Thyroid gland (tissue), 4 donors: ENCODE results near the gene ASPRV1. TPM values are rescaled to one million over a fixed set of nuclear protein-coding genes. Genes with fewer than 3 reads are reported as not detected.

Source experiments
- DNase-seq, 2 donors: peaks; one replicate each; pipeline ENCODE4 v3.0.0-alpha.2; 2019
- H3K27ac ChIP-seq, 3 donors: fragments of 200-600 bp; sonication (generic); 1 replicate in 2 of 3; 2 replicates in 1 of 3; pipeline ENCODE4 v1.5.1; 2016 to 2019; ENCODE audit warnings: mild to moderate bottlenecking in 1 of 3, moderate library complexity in 1 of 3
- H3K27me3 ChIP-seq: fragments of 200-600 bp; sonication (generic); one replicate; pipeline ENCODE4 v1.5.1; 2019
- H3K36me3 ChIP-seq, 2 donors: fragments of 200-600 bp; sonication (generic); one replicate each; pipeline ENCODE4 v1.5.1; 2016 to 2019
- H3K4me1 ChIP-seq, 2 donors: fragments of 200-600 bp; sonication (generic); one replicate each; pipeline ENCODE4 v1.5.1; 2017 to 2019
- H3K4me3 ChIP-seq, 3 donors: fragments of 200-600 bp; sonication (generic); replicated peaks in 1 of 3; 1 replicate in 2 of 3; 2 replicates in 1 of 3; pipeline ENCODE4 v1.5.1; 2016; ENCODE audit warnings: mild to moderate bottlenecking in 1 of 3
- H3K9me3 ChIP-seq: fragments of 200-600 bp; sonication (generic); one replicate; pipeline ENCODE4 v1.5.1; 2017
- POLR2A ChIP-seq, 2 donors: fragments of 450-650 bp; IDR thresholded peaks; one replicate each; pipeline ENCODE4 v1.6.1; 2017; ENCODE audit warnings: antibody characterized with exemption in 2 of 2, mild to moderate bottlenecking in 2 of 2, moderate library complexity in 1 of 2
- WGBS, 2 donors: methylation state at CpG; one replicate each; pipeline ENCODE4 v1.1.5; 2017; 5-methylcytosine and 5-hydroxymethylcytosine counted together
- intact Hi-C: fragments of 100-400 bp; cut with DNase I; formaldehyde crosslinking; loops from one replicate; pipeline ENCODE4 v1.15.1; 2023
- total RNA-seq, 4 donors: library from RNA; depleted of rRNA; stranded (reverse); fragments of >200 nt; gene quantifications; one replicate each; pipeline ENCODE4 v1.2.3, GENCODE V29; 2016
- TF ChIP-seq, protein P1 (sequence below), 6 experiments: fragments of 200-600 bp in 3 of 6; fragments of 450-650 bp in 3 of 6; sonication (generic) in 3 of 6; IDR thresholded peaks; one replicate each; pipeline ENCODE4 v1.5.1; 2016 to 2019; ENCODE audit warnings: antibody characterized with exemption in 6 of 6, mild to moderate bottlenecking in 2 of 6, inconsistent platforms in 1 of 6, moderate library complexity in 1 of 6

ASPRV1 gene
- total RNA-seq: 1 to 10 TPM in 3 of 4 donors, under 1 TPM in 1; 0.89 to 2.0 (median 1.5) TPM

DNA sequence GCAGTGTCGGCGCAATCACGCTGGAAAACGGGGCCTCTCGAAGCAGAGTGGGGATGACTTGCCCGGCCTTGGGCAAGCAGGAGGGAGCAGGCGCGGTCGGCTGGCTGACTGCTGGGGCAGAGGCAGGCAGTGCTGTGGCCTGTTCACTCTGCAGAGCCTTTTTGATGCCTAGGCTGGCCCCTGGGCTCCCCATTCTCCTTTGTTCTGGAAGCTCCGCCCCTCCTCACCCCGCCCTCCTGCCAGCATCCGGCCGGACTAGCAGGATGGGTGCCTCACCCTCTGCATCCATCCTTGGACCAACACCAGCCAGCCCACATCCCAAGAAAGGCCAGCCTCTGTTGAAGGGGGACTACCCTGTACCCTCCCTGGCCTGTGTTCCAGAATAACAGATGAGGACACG, at the start of gene ASPRV1:
Gene ASPRV1 (minus strand): TSS at position 136 of the 400 bp plus-strand sequence. CDS start 195 bp downstream, outside the sequence.
- no peaks in the 10 kb centered on the region for H3K36me3 ChIP-seq
- no peaks in the 10 kb centered on the region for H3K27me3 ChIP-seq
- H3K27ac ChIP-seq: no peak within 1 kb of the TSS
- H3K4me3 ChIP-seq: no peak within 1 kb of the TSS
- intact Hi-C loops: no loop called here
- WGBS, 2 donors: 94 to 95% methylated on average over 14 of the region's 14 CpGs
- no peaks in the 10 kb centered on the region for H3K9me3 ChIP-seq
- H3K4me1 ChIP-seq: no peaks in the 10 kb centered on the region
- TF ChIP-seq, protein P1, sequence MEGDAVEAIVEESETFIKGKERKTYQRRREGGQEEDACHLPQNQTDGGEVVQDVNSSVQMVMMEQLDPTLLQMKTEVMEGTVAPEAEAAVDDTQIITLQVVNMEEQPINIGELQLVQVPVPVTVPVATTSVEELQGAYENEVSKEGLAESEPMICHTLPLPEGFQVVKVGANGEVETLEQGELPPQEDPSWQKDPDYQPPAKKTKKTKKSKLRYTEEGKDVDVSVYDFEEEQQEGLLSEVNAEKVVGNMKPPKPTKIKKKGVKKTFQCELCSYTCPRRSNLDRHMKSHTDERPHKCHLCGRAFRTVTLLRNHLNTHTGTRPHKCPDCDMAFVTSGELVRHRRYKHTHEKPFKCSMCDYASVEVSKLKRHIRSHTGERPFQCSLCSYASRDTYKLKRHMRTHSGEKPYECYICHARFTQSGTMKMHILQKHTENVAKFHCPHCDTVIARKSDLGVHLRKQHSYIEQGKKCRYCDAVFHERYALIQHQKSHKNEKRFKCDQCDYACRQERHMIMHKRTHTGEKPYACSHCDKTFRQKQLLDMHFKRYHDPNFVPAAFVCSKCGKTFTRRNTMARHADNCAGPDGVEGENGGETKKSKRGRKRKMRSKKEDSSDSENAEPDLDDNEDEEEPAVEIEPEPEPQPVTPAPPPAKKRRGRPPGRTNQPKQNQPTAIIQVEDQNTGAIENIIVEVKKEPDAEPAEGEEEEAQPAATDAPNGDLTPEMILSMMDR (IDR thresholded peaks at IDR 0.05): no peak
- TF ChIP-seq POLR2A (IDR thresholded peaks at IDR 0.05): no peak
- no peak for DNase-seq

DNA sequence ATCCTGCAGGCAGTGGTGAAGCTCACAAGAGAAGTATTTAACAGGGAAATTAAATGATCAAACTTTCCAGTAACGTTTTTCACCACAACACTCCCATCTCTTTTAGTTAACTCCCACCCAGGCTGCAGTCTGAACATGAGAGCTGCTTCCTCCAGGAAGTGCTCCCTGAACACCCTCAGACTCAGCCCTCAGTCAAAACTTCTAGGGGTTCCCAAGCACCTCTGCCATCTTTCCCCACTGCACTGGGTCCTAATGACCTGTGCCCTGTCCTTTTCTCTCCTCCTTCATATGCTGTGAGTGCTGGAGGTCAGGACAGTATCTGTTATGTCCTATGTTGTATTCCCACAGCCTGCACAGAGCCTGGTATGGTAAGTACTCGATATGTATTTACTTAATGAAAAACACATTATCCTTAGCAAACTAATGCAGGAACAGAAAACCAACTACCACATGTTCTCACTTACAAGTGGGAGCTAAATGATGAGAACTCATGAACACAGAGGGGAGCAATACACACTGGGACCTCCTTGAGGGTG, 49.2 kb upstream of the ASPRV1 start:
- Histone ChIP-seq H3K27me3 (no peaks in the 10 kb centered on the region), H3K36me3 (no peaks in the 10 kb centered on the region), H3K27ac (no peak overlapping the region), H3K4me3 (no peak overlapping the region), H3K4me1 (no peaks in the 10 kb centered on the region), H3K9me3 (no peaks in the 10 kb centered on the region)
- intact Hi-C loops: no loop called here
- WGBS, 2 donors: 63 to 65% methylated on average over 2 of the region's 2 CpGs
- TF ChIP-seq, protein P1 (IDR thresholded peaks at IDR 0.05): no peak
- no peak for TF ChIP-seq POLR2A (IDR thresholded peaks at IDR 0.05)
- no peak for DNase-seq

DNA sequence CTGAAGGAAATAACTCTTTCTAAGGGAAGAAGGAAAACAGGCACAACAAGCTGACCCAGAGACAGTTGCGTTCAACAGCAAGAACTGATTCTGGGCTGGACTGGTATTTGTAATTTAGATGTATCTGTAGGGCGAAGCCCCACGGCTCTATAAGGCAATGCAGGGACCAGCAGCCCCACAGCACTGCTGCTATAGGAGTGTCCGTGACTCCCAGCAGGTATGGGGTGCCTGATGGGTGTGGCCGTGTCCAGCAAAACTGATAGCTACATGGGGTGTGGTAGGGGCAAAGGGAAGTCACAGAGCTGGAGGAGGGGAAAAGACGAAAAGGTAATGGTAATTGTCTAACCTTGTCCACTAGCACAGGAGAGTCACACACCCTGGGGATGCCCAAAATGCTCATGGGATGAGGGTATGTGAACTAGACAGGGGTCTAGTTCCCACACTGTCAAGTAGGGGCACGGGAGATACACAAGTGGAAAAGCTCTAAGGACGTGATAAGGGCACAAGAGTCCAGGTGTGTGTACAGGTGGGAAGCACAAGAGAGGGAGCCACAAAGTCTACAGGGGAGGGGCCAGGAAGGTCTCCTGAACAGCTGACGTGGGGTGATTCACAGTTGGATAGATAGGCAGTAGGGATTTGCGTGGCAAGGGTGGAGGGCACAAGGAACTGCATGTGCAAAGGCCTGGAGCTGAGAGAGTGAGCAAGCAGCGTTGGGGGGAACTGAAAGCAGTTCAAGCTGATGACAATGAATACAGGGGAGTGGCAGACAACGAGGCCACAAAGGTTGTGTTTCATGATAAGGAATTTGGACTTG, 48.5 kb upstream of the ASPRV1 start:
- Histone ChIP-seq H3K4me1 (no peaks in the 10 kb centered on the region), H3K27ac (no peak overlapping the region), H3K4me3 (no peak overlapping the region), H3K27me3 (no peaks in the 10 kb centered on the region), H3K9me3 (no peaks in the 10 kb centered on the region), H3K36me3 (no peaks in the 10 kb centered on the region)
- no peak for TF ChIP-seq POLR2A (IDR thresholded peaks at IDR 0.05)
- TF ChIP-seq, protein P1 (IDR thresholded peaks at IDR 0.05): no peak
- intact Hi-C loops: no loop called here
- DNase-seq: no peak
- 82 to 84% methylated on average over 12 of the region's 12 CpGs for WGBS, 2 donors

DNA sequence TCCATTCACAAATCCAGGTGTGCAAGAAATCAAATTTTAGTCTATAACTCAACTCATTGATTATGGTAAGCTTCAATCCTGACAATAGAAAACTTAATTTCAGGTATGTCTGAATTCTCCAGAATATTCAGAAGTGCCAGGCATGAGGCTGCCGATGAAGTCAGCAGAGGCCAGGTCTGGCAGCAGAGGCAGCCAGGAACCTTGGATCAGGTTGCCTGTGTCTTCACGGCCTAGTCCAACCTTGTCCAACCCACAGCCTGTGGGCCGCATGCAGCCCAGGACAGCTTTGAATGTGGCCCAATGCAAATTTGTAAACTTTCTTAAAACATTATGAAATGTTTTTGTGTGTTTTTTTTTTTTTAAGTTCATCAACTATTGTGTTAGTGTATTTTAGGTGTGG, 46.9 kb upstream of the ASPRV1 start:
- Histone ChIP-seq H3K4me1 (no peaks in the 10 kb centered on the region), H3K36me3 (no peaks in the 10 kb centered on the region), H3K27ac (no peak overlapping the region), H3K9me3 (no peaks in the 10 kb centered on the region), H3K4me3 (no peak overlapping the region), H3K27me3 (no peaks in the 10 kb centered on the region)
- intact Hi-C loops: no loop called here
- 86 to 90% methylated on average over 3 of the region's 3 CpGs for WGBS, 2 donors
- no peak for DNase-seq
- TF ChIP-seq POLR2A (IDR thresholded peaks at IDR 0.05): no peak
- TF ChIP-seq, protein P1 (IDR thresholded peaks at IDR 0.05): no peak

DNA sequence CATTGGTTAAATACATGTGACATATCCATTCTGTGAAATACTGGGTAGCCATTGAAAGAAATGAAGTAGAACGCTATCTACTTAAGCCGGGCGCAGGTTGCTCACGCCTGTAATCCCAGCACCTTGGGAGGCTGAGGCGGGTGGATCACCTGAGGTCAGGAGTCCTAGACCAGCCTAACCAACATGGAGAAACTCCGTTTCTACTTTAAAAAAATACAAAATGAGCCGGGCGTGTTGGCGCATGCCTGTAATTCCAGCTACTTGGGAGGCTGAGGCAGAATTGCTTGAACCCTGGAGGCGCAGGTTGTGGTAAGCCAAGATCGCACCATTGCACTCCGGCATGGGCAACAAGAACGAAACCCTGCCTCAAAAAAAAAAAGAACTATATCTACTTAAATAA, 45.7 kb upstream of the ASPRV1 start:
- no peak for DNase-seq
- intact Hi-C loops: no loop called here
- WGBS, 2 donors: 93 to 95% methylated on average over 13 of the region's 13 CpGs
- no peak overlapping the region for H3K4me3 ChIP-seq
- no peaks in the 10 kb centered on the region for H3K36me3 ChIP-seq
- no peaks in the 10 kb centered on the region for H3K4me1 ChIP-seq
- no peaks in the 10 kb centered on the region for H3K27me3 ChIP-seq
- no peaks in the 10 kb centered on the region for H3K9me3 ChIP-seq
- TF ChIP-seq POLR2A (IDR thresholded peaks at IDR 0.05): no peak
- TF ChIP-seq, protein P1 (IDR thresholded peaks at IDR 0.05): no peak
- H3K27ac ChIP-seq: no peak overlapping the region
